GM13977 (cell line): Measurements from ENCODE around the gene ATP11C.
"Not testable (repeated sequence)": the region's sequence is repeated elsewhere in the genome, so short reads cannot be mapped to it uniquely, and the experiment has no call there.

Source experiments
- DNase-seq: peaks from one replicate; pipeline ENCODE4 v3.0.0; 2012; ENCODE audit warnings: low spot score
- in situ Hi-C: fragments of 300-500 bp; cut with MboI; formaldehyde crosslinking; loops from one replicate; pipeline ENCODE4 v1.12.0; 2022; ENCODE audit warnings: low sequenced_read_pairs, low pct_unique_long_range_greater_than_20kb, mixed read lengths, inconsistent platforms; ENCODE audit not compliant: unreplicated experiment
- TF ChIP-seq, protein P1 (sequence below): IDR thresholded peaks from 2 replicates; pipeline ENCODE4 v1.5.1; 2012; ENCODE audit warnings: mild to moderate bottlenecking, control low read depth; ENCODE audit not compliant: insufficient read depth; ENCODE audit errors: extremely low read depth, missing control alignments

ATP11C gene

DNA sequence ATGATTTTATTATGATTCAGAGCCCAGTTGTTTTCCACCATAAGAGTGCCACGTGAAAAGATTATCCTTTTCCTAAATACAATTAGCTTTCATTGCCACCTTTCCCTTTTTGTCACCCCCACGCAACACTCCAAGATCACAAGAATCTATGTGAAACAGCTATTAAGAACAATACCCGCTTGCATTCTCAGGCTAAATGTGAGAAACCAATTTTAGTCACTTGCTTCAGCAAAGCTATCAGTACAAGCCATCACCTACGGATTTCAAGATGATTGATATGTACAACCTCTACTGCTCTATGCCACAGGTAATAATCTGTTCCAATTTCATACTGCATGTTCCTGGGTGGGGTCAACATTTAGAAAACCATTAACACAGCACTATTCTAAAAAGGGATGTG, 2.5 kb downstream of the ATP11C start:
- DNase-seq = no peak
- in situ Hi-C loops = no loop called here

DNA sequence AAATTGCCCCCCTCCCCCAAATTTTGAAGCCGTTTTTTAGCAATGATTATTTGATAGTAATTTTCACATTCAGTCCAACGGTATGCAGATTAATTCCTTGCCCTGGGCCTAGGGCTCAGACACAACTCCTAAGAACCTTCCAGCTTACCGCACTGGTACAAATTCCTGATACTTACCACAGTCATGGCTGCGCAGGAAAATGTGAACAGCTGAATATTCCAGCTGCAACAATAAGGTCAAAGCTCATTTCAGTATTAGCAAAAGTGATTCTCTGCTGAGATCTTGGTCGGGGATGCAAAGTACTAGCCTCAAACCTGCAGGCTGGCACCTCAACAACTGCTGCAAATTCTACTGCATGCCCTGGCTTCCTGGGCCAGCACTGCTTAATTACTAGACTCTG, 3.0 kb downstream of the ATP11C start:
- DNase-seq = no peak
- TF ChIP-seq, protein P1, sequence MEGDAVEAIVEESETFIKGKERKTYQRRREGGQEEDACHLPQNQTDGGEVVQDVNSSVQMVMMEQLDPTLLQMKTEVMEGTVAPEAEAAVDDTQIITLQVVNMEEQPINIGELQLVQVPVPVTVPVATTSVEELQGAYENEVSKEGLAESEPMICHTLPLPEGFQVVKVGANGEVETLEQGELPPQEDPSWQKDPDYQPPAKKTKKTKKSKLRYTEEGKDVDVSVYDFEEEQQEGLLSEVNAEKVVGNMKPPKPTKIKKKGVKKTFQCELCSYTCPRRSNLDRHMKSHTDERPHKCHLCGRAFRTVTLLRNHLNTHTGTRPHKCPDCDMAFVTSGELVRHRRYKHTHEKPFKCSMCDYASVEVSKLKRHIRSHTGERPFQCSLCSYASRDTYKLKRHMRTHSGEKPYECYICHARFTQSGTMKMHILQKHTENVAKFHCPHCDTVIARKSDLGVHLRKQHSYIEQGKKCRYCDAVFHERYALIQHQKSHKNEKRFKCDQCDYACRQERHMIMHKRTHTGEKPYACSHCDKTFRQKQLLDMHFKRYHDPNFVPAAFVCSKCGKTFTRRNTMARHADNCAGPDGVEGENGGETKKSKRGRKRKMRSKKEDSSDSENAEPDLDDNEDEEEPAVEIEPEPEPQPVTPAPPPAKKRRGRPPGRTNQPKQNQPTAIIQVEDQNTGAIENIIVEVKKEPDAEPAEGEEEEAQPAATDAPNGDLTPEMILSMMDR = no peak
- in situ Hi-C loops = no loop called here

More for the DNA sequence above, 2.5 kb downstream of the ATP11C start:
- TF ChIP-seq, protein P1 = no peak

DNA sequence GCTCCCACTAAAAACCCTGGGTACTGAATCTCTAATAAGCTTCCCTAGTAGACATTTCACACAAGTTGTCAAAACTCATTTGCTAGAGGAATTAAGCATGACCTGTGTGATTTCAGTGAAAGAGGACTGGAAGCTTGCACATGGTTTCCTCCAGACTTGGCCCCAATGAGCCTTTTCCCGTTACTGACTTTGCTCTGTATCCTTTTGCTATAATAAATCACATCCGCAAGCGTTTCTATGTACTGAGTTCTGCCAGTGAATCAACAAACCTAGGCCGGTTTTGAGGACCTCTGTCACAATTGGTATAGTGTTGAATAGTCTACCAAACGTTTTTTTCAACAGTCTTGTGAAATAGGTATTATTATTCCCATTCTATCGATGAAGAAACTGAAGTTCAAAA, 8.2 kb downstream of the ATP11C start:
- TF ChIP-seq, protein P1 = no peak

DNA sequence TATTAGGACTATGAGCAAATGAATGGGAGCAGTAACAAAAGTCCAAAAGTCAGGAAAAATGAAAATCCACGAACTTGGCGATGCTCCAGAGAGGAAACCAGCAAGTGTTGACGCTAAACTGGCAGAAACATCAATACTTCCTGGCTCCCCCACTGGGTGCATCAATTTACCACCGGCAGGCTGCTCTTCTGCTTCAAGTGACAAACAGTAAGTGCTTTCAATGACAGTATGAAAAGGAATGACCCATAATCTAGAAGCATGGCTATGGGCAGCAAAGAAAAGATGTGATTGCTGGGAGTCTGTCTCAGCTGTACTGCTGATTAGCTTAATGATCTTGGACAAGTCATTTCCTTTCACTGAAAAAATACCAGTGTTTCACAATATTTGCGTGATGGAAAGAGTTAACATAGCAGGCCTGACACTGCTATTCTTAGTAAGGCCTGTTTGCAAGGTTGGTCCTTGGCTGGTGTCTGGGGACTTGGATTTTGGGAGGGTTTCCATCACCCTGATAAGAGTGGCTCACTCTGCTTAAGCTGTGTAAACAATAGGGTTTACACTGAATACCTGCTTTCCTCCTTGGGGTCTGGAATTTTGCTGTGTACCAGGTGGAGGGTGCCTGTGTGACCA, 8.7 kb downstream of the ATP11C start:
- in situ Hi-C loops = no loop called here
- no peak for DNase-seq
- TF ChIP-seq, protein P1 = no peak

More for the DNA sequence above, 8.2 kb downstream of the ATP11C start:
- in situ Hi-C loops = no loop called here
- DNase-seq = no peak

DNA sequence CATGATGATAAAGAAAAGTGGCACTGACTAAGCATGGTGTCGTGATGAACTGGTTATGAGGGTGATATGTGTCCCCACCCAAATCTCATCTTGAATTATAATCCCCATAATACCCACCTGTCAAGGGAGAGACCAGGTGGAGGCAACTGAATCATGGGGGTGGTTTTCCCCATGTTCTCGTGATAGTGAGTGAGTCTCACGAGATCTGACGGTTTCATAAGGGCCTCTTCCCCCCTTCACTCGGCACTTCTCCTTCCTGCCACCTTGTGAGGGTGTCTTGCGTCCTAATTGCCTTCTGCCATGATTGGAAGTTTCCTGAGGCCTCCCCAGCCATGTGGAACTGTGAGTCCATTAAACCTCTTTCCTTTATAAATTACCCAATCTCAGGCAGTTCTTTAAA, 11.7 kb downstream of the ATP11C start:
- in situ Hi-C loops, DNase-seq: not testable (repeated sequence)

DNA sequence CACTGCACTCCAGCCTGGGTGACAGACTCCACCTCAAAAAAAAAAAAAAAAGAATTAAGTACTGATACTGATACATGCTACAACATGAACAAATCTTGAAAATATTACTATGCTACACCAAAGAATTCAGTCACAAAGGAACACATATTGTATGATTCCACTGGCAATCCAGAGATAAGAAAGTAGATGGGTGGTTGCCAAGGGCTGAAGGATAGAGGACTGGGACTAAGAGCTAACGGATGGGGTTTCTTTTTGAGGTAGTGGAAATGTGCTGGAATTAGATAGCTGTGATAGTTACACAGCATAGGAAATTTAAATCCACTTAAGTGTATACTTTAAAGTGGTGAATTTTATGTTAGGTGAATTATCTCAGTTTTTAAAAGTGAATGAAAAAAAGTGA, 12.5 kb downstream of the ATP11C start:
- DNase-seq = no peak
- in situ Hi-C loops = no loop called here
- TF ChIP-seq, protein P1 = no peak

DNA sequence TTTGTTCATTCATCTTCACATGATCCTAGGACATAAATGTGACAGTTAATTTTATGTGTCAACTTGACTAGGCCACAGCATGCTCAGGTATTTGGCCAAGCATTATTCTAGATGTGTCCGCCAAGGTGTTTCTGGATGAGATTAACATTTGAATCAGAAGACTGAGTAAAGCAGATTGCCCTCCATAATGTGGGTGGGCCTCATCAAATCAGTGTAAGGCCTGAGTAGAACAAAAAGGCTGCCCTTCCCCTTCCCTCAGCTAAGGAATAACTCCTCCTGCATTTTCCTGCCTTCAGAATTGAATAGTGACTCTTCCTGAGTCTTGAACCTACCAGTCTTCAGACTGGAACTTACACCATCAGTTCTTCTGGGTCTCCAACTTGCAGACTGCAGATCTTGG, 18.4 kb downstream of the ATP11C start:
- in situ Hi-C loops = no loop called here
- TF ChIP-seq, protein P1 = no peak
- no peak for DNase-seq
